Measurements from ENCODE around the gene GLUL. TPM values are rescaled to one million over a fixed set of nuclear protein-coding genes. Genes with fewer than 3 reads are reported as not detected.

The GLUL gene
- total and polyA plus RNA-seq, 2 of the 4 experiments (the other 2 are of a cell fraction) = 131 to 385 TPM

GRCh38 chr1:182357913-182358312, 33.7 kb downstream of the GLUL start:
- Histone ChIP-seq H3K9me3 (ENCODE audit: control insufficient read depth, insufficient read depth, low read length) (no peaks in the 10 kb centered on the region), H3K23ac (ENCODE audit: low read depth, low read length) (no peak overlapping the region), H3K4me3 (ENCODE audit: insufficient read depth, low read depth, low read length) (no peak overlapping the region), H3K9ac (ENCODE audit: low read depth, low read length) (no peak overlapping the region), H3K27me3 (ENCODE audit: control insufficient read depth, insufficient read depth, low read length) (no peaks in the 10 kb centered on the region; the same call in 1 of the 2 replicates), H2AK5ac (ENCODE audit: low read depth, low read length) (no peak overlapping the region), H2BK5ac (ENCODE audit: low read depth, low read length, poor library complexity, severe bottlenecking) (no peak overlapping the region), H3K4me1 (ENCODE audit: control insufficient read depth, insufficient read depth, low read length) (no peaks in the 10 kb centered on the region), H2AK9ac (replicated peaks; ENCODE audit: low read depth, low read length, poor library complexity) (no peak overlapping the region), H2BK15ac (ENCODE audit: low read depth, low read length) (no peak overlapping the region), H4K8ac (ENCODE audit: low read depth in 2 of 2, low read length in 2 of 2) (no peak overlapping the region), H4K91ac (ENCODE audit: insufficient read depth, low read depth, low read length) (no peak overlapping the region), H4K5ac (ENCODE audit: low read depth, low read length) (no peak overlapping the region), H2BK20ac (ENCODE audit: low read depth, low read length) (no peak overlapping the region), H2AFZ (replicated peaks; ENCODE audit: low read length, poor library complexity) (no peak overlapping the region), H3K4me2 (ENCODE audit: low read depth, low read length) (no peak overlapping the region), H3K56ac (ENCODE audit: extremely low read depth, insufficient read depth, low read length) (no peak overlapping the region), H4K20me1 (ENCODE audit: insufficient read depth, low read length) (no peaks in the 10 kb centered on the region), H3K36me3 (ENCODE audit: control insufficient read depth, insufficient read depth, low read length) (no peaks in the 10 kb centered on the region), H3K18ac (ENCODE audit: low read depth, low read length) (no peak overlapping the region), H3K4ac (ENCODE audit: low read depth, low read length) (no peak overlapping the region), H3K79me1 (ENCODE audit: low read depth in 1 of 2, low read length in 2 of 2) (no peaks in the 10 kb centered on the region), H3K9me1 (ENCODE audit: insufficient read depth, low read length) (no peaks in the 10 kb centered on the region), H3K14ac (replicated peaks; ENCODE audit: low read depth, low read length) (no peak overlapping the region), H3K27ac (ENCODE audit: insufficient read depth, low read length) (no peak overlapping the region), H2BK120ac (ENCODE audit: low read depth, low read length) (no peak overlapping the region)
- dilution Hi-C loops (cut with HindIII; ENCODE audit: low sequenced_read_pairs, unreplicated experiment) = no loop called here
- ChIA-PET POLR2A (ENCODE audit: unreplicated experiment) (no interaction called here), CTCF (no interaction called here)
- intact Hi-C loops (cut with micrococcal nuclease) = no loop called here
- no TSS peak for BruUV-seq (replicated peaks)
- ATAC-seq (ENCODE audit: low read depth) (no peak), DNase-seq (no peak)
- TF ChIP-seq POLR2A (IDR thresholded peaks at IDR 0.05; ENCODE audit: low read depth, low read length) = no peak
- no peak for TF ChIP-seq CTCF (conservative IDR thresholded peaks at IDR 0.05; ENCODE audit: low read depth, low read length)
- TF ChIP-seq ELK1 (IDR thresholded peaks at IDR 0.05; ENCODE audit: borderline replicate concordance, low read depth, low read length) = no peak
- no peak for TF ChIP-seq MAFK (IDR thresholded peaks at IDR 0.05; ENCODE audit: low read depth, low read length)
- in situ Hi-C loops (cut with MboI; ENCODE audit: low sequenced_read_pairs) = no loop called here
- no CpG with 5 or more reads among the region's 4 CpGs for WGBS, 2 experiments (ENCODE audit: extremely low coverage in 2 of 2, insufficient read length in 1 of 2)
